Thyroid gland (tissue), 4 donors: ENCODE measurements around the gene WDR20. TPM values are rescaled to one million over a fixed set of nuclear protein-coding genes. Genes with fewer than 3 reads are reported as not detected.

Experiments used
- DNase-seq, 2 donors: peaks; one replicate each; pipeline ENCODE4 v3.0.0-alpha.2; 2019
- H3K27ac ChIP-seq, 3 donors: fragments of 200-600 bp; sonication (generic); 1 replicate in 2 of 3; 2 replicates in 1 of 3; pipeline ENCODE4 v1.5.1; 2016 to 2019; ENCODE audit warnings: mild to moderate bottlenecking in 1 of 3, moderate library complexity in 1 of 3
- H3K27me3 ChIP-seq: fragments of 200-600 bp; sonication (generic); one replicate; pipeline ENCODE4 v1.5.1; 2019
- H3K36me3 ChIP-seq, 2 donors: fragments of 200-600 bp; sonication (generic); one replicate each; pipeline ENCODE4 v1.5.1; 2016 to 2019
- H3K4me1 ChIP-seq, 2 donors: fragments of 200-600 bp; sonication (generic); one replicate each; pipeline ENCODE4 v1.5.1; 2017 to 2019
- H3K4me3 ChIP-seq, 3 donors: fragments of 200-600 bp; sonication (generic); replicated peaks in 1 of 3; 1 replicate in 2 of 3; 2 replicates in 1 of 3; pipeline ENCODE4 v1.5.1; 2016; ENCODE audit warnings: mild to moderate bottlenecking in 1 of 3
- H3K9me3 ChIP-seq: fragments of 200-600 bp; sonication (generic); one replicate; pipeline ENCODE4 v1.5.1; 2017
- CTCF ChIP-seq, 6 experiments: fragments of 200-600 bp in 3 of 6; fragments of 450-650 bp in 3 of 6; sonication (generic) in 3 of 6; IDR thresholded peaks; one replicate each; pipeline ENCODE4 v1.5.1; 2016 to 2019; ENCODE audit warnings: antibody characterized with exemption in 6 of 6, mild to moderate bottlenecking in 2 of 6, inconsistent platforms in 1 of 6, moderate library complexity in 1 of 6
- POLR2A ChIP-seq, 2 donors: fragments of 450-650 bp; IDR thresholded peaks; one replicate each; pipeline ENCODE4 v1.6.1; 2017; ENCODE audit warnings: antibody characterized with exemption in 2 of 2, mild to moderate bottlenecking in 2 of 2, moderate library complexity in 1 of 2
- WGBS, 2 donors: methylation state at CpG; one replicate each; pipeline ENCODE4 v1.1.5; 2017; 5-methylcytosine and 5-hydroxymethylcytosine counted together
- intact Hi-C: fragments of 100-400 bp; cut with DNase I; formaldehyde crosslinking; loops from one replicate; pipeline ENCODE4 v1.15.1; 2023
- total RNA-seq, 4 donors: library from RNA; depleted of rRNA; stranded (reverse); fragments of >200 nt; gene quantifications; one replicate each; pipeline ENCODE4 v1.2.3, GENCODE V29; 2016

WDR20 gene
- total RNA-seq, 4 donors from 2014 or later: 27.1 to 48.8 (median 37.6) TPM

- 96 to 100% methylated on average over 2 to 3 of the region's 3 CpGs for WGBS, 2 donors
- Histone ChIP-seq H3K9me3 (no peaks in the 10 kb centered on the region), H3K4me1 (no peaks in the 10 kb centered on the region), H3K27me3 (no peaks in the 10 kb centered on the region), H3K36me3 (no peaks in the 10 kb centered on the region), H3K4me3 (no peak overlapping the region), H3K27ac (no peak overlapping the region)
- intact Hi-C loops: no loop called here
- DNase-seq: no peak
- TF ChIP-seq POLR2A (IDR thresholded peaks at IDR 0.05): no peak
- TF ChIP-seq CTCF (IDR thresholded peaks at IDR 0.05): no peak
These were observed 21.8 kb upstream of the WDR20 start for GRCh38 chr14:102117852-102118251.

GRCh38 chr14:102120888-102121287 is 18.8 kb upstream of the WDR20 start:
- WGBS, 2 donors: 67 to 100% methylated on average over 1 of the region's 1 CpG
- no peak for DNase-seq
- no peaks in the 10 kb centered on the region for H3K27me3 ChIP-seq
- no peaks in the 10 kb centered on the region for H3K4me1 ChIP-seq
- H3K36me3 ChIP-seq: no peaks in the 10 kb centered on the region
- H3K9me3 ChIP-seq: no peaks in the 10 kb centered on the region
- TF ChIP-seq POLR2A (IDR thresholded peaks at IDR 0.05): no peak
- no peak for TF ChIP-seq CTCF (IDR thresholded peaks at IDR 0.05)
- H3K27ac ChIP-seq: no peak overlapping the region
- intact Hi-C loops: no loop called here
- no peak overlapping the region for H3K4me3 ChIP-seq

- Histone ChIP-seq H3K4me1 (no peaks in the 10 kb centered on the region), H3K27me3 (no peaks in the 10 kb centered on the region), H3K36me3 (no peaks in the 10 kb centered on the region), H3K4me3 (no peak overlapping the region), H3K27ac (no peak overlapping the region), H3K9me3 (no peaks in the 10 kb centered on the region)
- intact Hi-C loops: no loop called here
- DNase-seq: no peak
- 84% methylated on average over 1 of the region's 1 CpG for WGBS, 2 donors
- TF ChIP-seq POLR2A (IDR thresholded peaks at IDR 0.05): no peak
These were observed 18.1 kb upstream of the WDR20 start for GRCh38 chr14:102121567-102121966.

- Histone ChIP-seq H3K4me3 (no peak overlapping the region), H3K27me3 (no peaks in the 10 kb centered on the region), H3K27ac (no peak overlapping the region), H3K9me3 (no peaks in the 10 kb centered on the region), H3K36me3 (no peaks in the 10 kb centered on the region), H3K4me1 (no peaks in the 10 kb centered on the region)
- no peak for TF ChIP-seq CTCF (IDR thresholded peaks at IDR 0.05)
- no peak for TF ChIP-seq POLR2A (IDR thresholded peaks at IDR 0.05)
- intact Hi-C loops: no loop called here
- no peak for DNase-seq
These were observed 15.3 kb upstream of the WDR20 start for GRCh38 chr14:102124419-102124818.

GRCh38 chr14:102125546-102125945 is 14.2 kb upstream of the WDR20 start:
- no peaks in the 10 kb centered on the region for H3K27me3 ChIP-seq
- TF ChIP-seq CTCF (IDR thresholded peaks at IDR 0.05) (no peak), POLR2A (IDR thresholded peaks at IDR 0.05) (no peak)
- 88 to 89% methylated on average over 5 of the region's 5 CpGs for WGBS, 2 donors
- intact Hi-C loops: no loop called here
- no peak overlapping the region for H3K4me3 ChIP-seq
- H3K27ac ChIP-seq: no peak overlapping the region
- no peaks in the 10 kb centered on the region for H3K36me3 ChIP-seq
- no peak for DNase-seq
- no peaks in the 10 kb centered on the region for H3K9me3 ChIP-seq
- H3K4me1 ChIP-seq: no peaks in the 10 kb centered on the region
